HepG2 (cell line): ENCODE measurements around the gene ANKK1. TPM values are rescaled to one million over a fixed set of nuclear protein-coding genes. Genes with fewer than 3 reads are reported as not detected.

ENCODE experiments used
- ATAC-seq: fragments of 200-7000 bp; cut with Tn5 transposase; 3 replicates; pipeline ENCODE4 v1.9.1; 2020; ENCODE audit warnings: mild to moderate bottlenecking, moderate library complexity
- BruUV-seq: library from RNA; stranded (reverse); fragments of 400-500 nt; replicated peaks from 2 replicates; lab custom pipeline; 2021; lab: Mats Ljungman, UMichigan
- CTCF ChIA-PET: fragments of 300-600 bp; formaldehyde crosslinking; extraction: SDS; loops from one replicate; lab custom pipeline; 2021; ENCODE audit warnings: low total read pairs, inconsistent platforms, low intra/inter-chr PET ratio; lab: Yijun Ruan, JAX
- POLR2A ChIA-PET: fragments of 350-600 bp; sonication (Branson Sonifier 250); formaldehyde crosslinking; loops from one replicate; lab custom pipeline; 2020; ENCODE audit warnings: antibody characterized with exemption, inconsistent platforms; lab: Yijun Ruan, JAX
- DNase-seq: peaks from one replicate; pipeline ENCODE4 v3.0.0-alpha.2; 2015; ENCODE audit warnings: low spot score
- FAIRE-seq: peaks from 3 replicates; lab custom pipeline; 2011; peaks lifted over from hg19 to GRCh38; lab: Jason Lieb, UNC
- H2AFZ ChIP-seq: one replicate; pipeline ENCODE4 v1.6.1; 2011; ENCODE audit warnings: low read length, inconsistent platforms
- H3K27ac ChIP-seq: fragments of 300-600 bp; 3 replicates; pipeline ENCODE4 v1.8.0; 2011; ENCODE audit warnings: mixed run types, mild to moderate bottlenecking, mixed read lengths, low read length, inconsistent platforms; ENCODE audit not compliant: insufficient read depth; ENCODE audit errors: extremely low read length
- H3K27me3 ChIP-seq, 2 experiments: fragments of 200-600 bp in 1 of 2; 2 replicates in 1 of 2; 3 replicates in 1 of 2; pipeline versions ENCODE4 v1.6.0 to v1.8.0; 2011; ENCODE audit warnings: low read length in 2 of 2, mild to moderate bottlenecking in 2 of 2, moderate library complexity in 2 of 2, inconsistent platforms in 1 of 2; ENCODE audit not compliant: insufficient read depth in 2 of 2, control insufficient read depth in 1 of 2
- H3K36me3 ChIP-seq, 2 experiments: fragments of 200-600 bp in 1 of 2; replicated peaks in 1 of 2; 2 replicates in 1 of 2; 3 replicates in 1 of 2; pipeline versions ENCODE4 v1.5.1 to v1.8.0; 2011; ENCODE audit warnings: low read length in 2 of 2, inconsistent platforms in 1 of 2; ENCODE audit not compliant: insufficient read depth in 2 of 2, control insufficient read depth in 1 of 2
- H3K4me1 ChIP-seq: 2 replicates; pipeline ENCODE4 v1.5.1; 2012; ENCODE audit warnings: low read length, inconsistent platforms; ENCODE audit not compliant: insufficient read depth
- H3K4me2 ChIP-seq: 2 replicates; pipeline ENCODE4 v1.6.0; 2011; ENCODE audit warnings: low read depth, low read length, inconsistent platforms
- H3K4me3 ChIP-seq, 3 experiments: fragments of 200-600 bp in 1 of 3; sonication (generic), shearing (Covaris generic) in 1 of 3; replicated peaks in 1 of 3; 2 replicates each; pipeline ENCODE4 v1.5.1; 2011 to 2016; ENCODE audit warnings: low read length in 3 of 3, inconsistent platforms in 2 of 3, low read depth in 2 of 3, mild to moderate bottlenecking in 2 of 3, control low read depth in 1 of 3, mixed read lengths in 1 of 3; ENCODE audit not compliant: insufficient read depth in 1 of 3
- H3K79me2 ChIP-seq: one replicate; pipeline ENCODE4 v1.6.1; 2011; ENCODE audit warnings: low read length, inconsistent platforms; ENCODE audit not compliant: insufficient read depth
- H3K9ac ChIP-seq: 2 replicates; pipeline ENCODE4 v1.6.0; 2011; ENCODE audit warnings: mild to moderate bottlenecking, low read depth, low read length, inconsistent platforms; ENCODE audit not compliant: insufficient read depth
- H3K9me3 ChIP-seq: 2 replicates; pipeline ENCODE4 v1.5.1; 2012; ENCODE audit warnings: mild to moderate bottlenecking, low read length
- H4K20me1 ChIP-seq: 2 replicates; pipeline ENCODE4 v1.6.0; 2011; ENCODE audit warnings: inconsistent platforms, mild to moderate bottlenecking, low read length, moderate library complexity; ENCODE audit not compliant: insufficient read depth
- AHR ChIP-seq: IDR thresholded peaks from 2 replicates; pipeline ENCODE4 v1.6.1; 2018; ENCODE audit warnings: missing genetic modification reagents, missing compliant biosample characterization
- GLI4 ChIP-seq: sonication (generic); formaldehyde crosslinking; IDR thresholded peaks from 2 replicates; pipeline ENCODE4 v1.5.1; 2020; ENCODE audit warnings: missing genetic modification reagents, mild to moderate bottlenecking, moderate library complexity, borderline replicate concordance
- JUNB ChIP-seq: sonication (generic); formaldehyde crosslinking; IDR thresholded peaks from 2 replicates; pipeline ENCODE4 v1.8.0; 2022; ENCODE audit warnings: missing genetic modification reagents, mild to moderate bottlenecking, borderline replicate concordance
- MAFK ChIP-seq, 2 experiments: IDR thresholded peaks in 1 of 2; conservative IDR thresholded peaks in 1 of 2; 2 replicates each; pipeline ENCODE4 v1.6.1; 2011; ENCODE audit warnings: improper control_type of control experiment in 2 of 2, low read length in 2 of 2
- MNT ChIP-seq: fragments of 450-650 bp; IDR thresholded peaks from 2 replicates; pipeline ENCODE4 v1.6.1; 2016
- RFX3 ChIP-seq: IDR thresholded peaks from 2 replicates; pipeline ENCODE4 v1.6.1; 2016; ENCODE audit warnings: missing biosample characterization, missing genetic modification reagents
- ZNF331 ChIP-seq: sonication (generic); formaldehyde crosslinking; IDR thresholded peaks from 2 replicates; pipeline ENCODE4 v1.4.0; 2020; ENCODE audit warnings: missing genetic modification reagents
- ZNF598 ChIP-seq: sonication (generic); formaldehyde crosslinking; IDR thresholded peaks from 2 replicates; pipeline ENCODE4 v1.5.1; 2020; ENCODE audit warnings: mild to moderate bottlenecking, missing genetic modification reagents, borderline replicate concordance
- ZNF777 ChIP-seq: sonication (generic); formaldehyde crosslinking; IDR thresholded peaks from 2 replicates; pipeline ENCODE4 v1.4.0; 2020; ENCODE audit warnings: missing genetic modification reagents
- WGBS: methylation state at CpG from one replicate; pipeline ENCODE4 v1.1.6; 2017; ENCODE audit warnings: low lambda C conversion rate; 5-methylcytosine and 5-hydroxymethylcytosine counted together
- in situ Hi-C: cut with HindIII; loops from 2 replicates; pipeline ENCODE4 v1.10.0; 2017; ENCODE audit warnings: low pct_unique_long_range_greater_than_20kb; ENCODE audit not compliant: extremely low pct_ligation_motif_present
- intact Hi-C: fragments of 100-400 bp; cut with micrococcal nuclease; formaldehyde crosslinking; loops from one replicate; pipeline ENCODE4 v1.10.0; 2022; ENCODE audit not compliant: unreplicated experiment
- polyA plus RNA-seq, 8 experiments: library from polyadenylated mRNA; depleted of rRNA in 3 of 8; stranded (reverse) in 7 of 8; unstranded in 1 of 8; fragments of >200 nt; fragmentation: Illumina TruSeq in 4 of 8; extraction: Trizol in 4 of 8; gene quantifications; 2 replicates each; pipeline versions ENCODE4 v1.2.1 to v1.2.3, GENCODE V29; 2011 to 2016; ENCODE audit warnings: low read depth in 4 of 8, missing spikeins in 1 of 8, mixed read lengths in 1 of 8; ENCODE audit not compliant: insufficient read depth in 1 of 8
- total RNA-seq, 5 experiments: library from RNA; depleted of rRNA; stranded (reverse); fragments of >200 nt; fragmentation: Illumina TruSeq; extraction: Trizol; gene quantifications; 2 replicates each; pipeline ENCODE4 v1.2.3, GENCODE V29; 2016; ENCODE audit warnings: low read depth in 1 of 5
- TF ChIP-seq, protein P1 (sequence below): sonication (generic); formaldehyde crosslinking; IDR thresholded peaks from 2 replicates; pipeline ENCODE4 v1.4.0; 2020; ENCODE audit warnings: mild to moderate bottlenecking, missing genetic modification reagents, borderline replicate concordance

The ANKK1 gene
- total and polyA plus RNA-seq, 2 of the 13 experiments (the other 11 are each of a cell fraction or from before 2014, with no cell fraction given) = 0.04 to 0.22 TPM

- no peak overlapping the region for H2AFZ ChIP-seq
- CTCF ChIA-PET = no interaction called here
- 24% methylated on average over 2 of the region's 4 CpGs for WGBS
- no peak for TF ChIP-seq MAFK (conservative IDR thresholded peaks at IDR 0.05 in 1 of 2, IDR thresholded peaks at IDR 0.05 in 1 of 2; ENCODE audit: low read length in 2 of 2)
- no peak for TF ChIP-seq ZNF331
- no peak for TF ChIP-seq GLI4
- no peak for TF ChIP-seq ZNF777 (CRISPR knock-in tag)
- no peak for TF ChIP-seq AHR (CRISPR knock-in tag)
- no peak for TF ChIP-seq JUNB
- no peak for TF ChIP-seq RFX3 (CRISPR knock-in tag)
- TF ChIP-seq, protein P1, sequence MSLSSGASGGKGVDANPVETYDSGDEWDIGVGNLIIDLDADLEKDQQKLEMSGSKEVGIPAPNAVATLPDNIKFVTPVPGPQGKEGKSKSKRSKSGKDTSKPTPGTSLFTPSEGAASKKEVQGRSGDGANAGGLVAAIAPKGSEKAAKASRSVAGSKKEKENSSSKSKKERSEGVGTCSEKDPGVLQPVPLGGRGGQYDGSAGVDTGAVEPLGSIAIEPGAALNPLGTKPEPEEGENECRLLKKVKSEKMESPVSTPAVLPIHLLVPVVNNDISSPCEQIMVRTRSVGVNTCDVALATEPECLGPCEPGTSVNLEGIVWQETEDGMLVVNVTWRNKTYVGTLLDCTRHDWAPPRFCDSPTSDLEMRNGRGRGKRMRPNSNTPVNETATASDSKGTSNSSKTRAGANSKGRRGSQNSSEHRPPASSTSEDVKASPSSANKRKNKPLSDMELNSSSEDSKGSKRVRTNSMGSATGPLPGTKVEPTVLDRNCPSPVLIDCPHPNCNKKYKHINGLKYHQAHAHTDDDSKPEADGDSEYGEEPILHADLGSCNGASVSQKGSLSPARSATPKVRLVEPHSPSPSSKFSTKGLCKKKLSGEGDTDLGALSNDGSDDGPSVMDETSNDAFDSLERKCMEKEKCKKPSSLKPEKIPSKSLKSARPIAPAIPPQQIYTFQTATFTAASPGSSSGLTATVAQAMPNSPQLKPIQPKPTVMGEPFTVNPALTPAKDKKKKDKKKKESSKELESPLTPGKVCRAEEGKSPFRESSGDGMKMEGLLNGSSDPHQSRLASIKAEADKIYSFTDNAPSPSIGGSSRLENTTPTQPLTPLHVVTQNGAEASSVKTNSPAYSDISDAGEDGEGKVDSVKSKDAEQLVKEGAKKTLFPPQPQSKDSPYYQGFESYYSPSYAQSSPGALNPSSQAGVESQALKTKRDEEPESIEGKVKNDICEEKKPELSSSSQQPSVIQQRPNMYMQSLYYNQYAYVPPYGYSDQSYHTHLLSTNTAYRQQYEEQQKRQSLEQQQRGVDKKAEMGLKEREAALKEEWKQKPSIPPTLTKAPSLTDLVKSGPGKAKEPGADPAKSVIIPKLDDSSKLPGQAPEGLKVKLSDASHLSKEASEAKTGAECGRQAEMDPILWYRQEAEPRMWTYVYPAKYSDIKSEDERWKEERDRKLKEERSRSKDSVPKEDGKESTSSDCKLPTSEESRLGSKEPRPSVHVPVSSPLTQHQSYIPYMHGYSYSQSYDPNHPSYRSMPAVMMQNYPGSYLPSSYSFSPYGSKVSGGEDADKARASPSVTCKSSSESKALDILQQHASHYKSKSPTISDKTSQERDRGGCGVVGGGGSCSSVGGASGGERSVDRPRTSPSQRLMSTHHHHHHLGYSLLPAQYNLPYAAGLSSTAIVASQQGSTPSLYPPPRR (CRISPR knock-in tag) = no peak
- TF ChIP-seq ZNF598 (CRISPR knock-in tag) = no peak
- TF ChIP-seq MNT = no peak
- H3K79me2 ChIP-seq = no peaks in the 10 kb centered on the region
- H3K27me3 ChIP-seq = peaks cover 2 to 15% of the 10 kb centered on the region in 2 experiments; a peak in 4 of 5 replicates
- no peak overlapping the region for H3K9ac ChIP-seq
- H3K4me2 ChIP-seq = no peak overlapping the region
- DNase-seq = no peak
- H3K36me3 ChIP-seq = no peaks in the 10 kb centered on the region
- no peak for FAIRE-seq
- no peaks in the 10 kb centered on the region for H3K9me3 ChIP-seq
- POLR2A ChIA-PET = no interaction called here
- no peak for ATAC-seq
- H3K4me3 ChIP-seq = no peak overlapping the region
- intact Hi-C loops (no loop called here), in situ Hi-C loops (no loop called here)
- H3K4me1 ChIP-seq = no peaks in the 10 kb centered on the region
- H3K27ac ChIP-seq = no peak overlapping the region
- BruUV-seq = no TSS peak
- no peaks in the 10 kb centered on the region for H4K20me1 ChIP-seq
Observed at GRCh38 chr11:113397821-113398220, 10.2 kb downstream of the ANKK1 start.
